CD4-positive, alpha-beta T cell (primary cell): ENCODE results near the gene PPCDC. TPM values are rescaled to one million over a fixed set of nuclear protein-coding genes. Genes with fewer than 3 reads are reported as not detected.

ENCODE experiments used
- ATAC-seq: fragments of 200-7000 bp; cut with Tn5 transposase; one replicate; pipeline ENCODE4 v1.10.0; 2022; ENCODE audit warnings: mild to moderate bottlenecking; ENCODE audit not compliant: poor library complexity
- CTCF ChIA-PET: fragments of 350-600 bp; sonication (Branson Sonifier 250); formaldehyde crosslinking; loops from one replicate; lab custom pipeline; 2021; ENCODE audit warnings: antibody characterized with exemption, inconsistent platforms; lab: Charles Lee
- POLR2A ChIA-PET: fragments of 350-600 bp; sonication (Branson Sonifier 250); formaldehyde crosslinking; loops from one replicate; lab custom pipeline; 2021; ENCODE audit warnings: antibody characterized with exemption, inconsistent platforms; lab: Charles Lee
- DNase-seq, 14 experiments: peaks; one replicate each; pipeline ENCODE4 v3.0.0-alpha.2; 2013 to 2020; ENCODE audit warnings: mixed read lengths in 2 of 14
- H3K27ac ChIP-seq, 2 donors: one replicate each; pipeline versions ENCODE4 v1.5.1 to v1.7.0; 2013; ENCODE audit warnings: low read length in 2 of 2, low read depth in 1 of 2, mild to moderate bottlenecking in 1 of 2
- H3K27me3 ChIP-seq, 2 experiments: 1 replicate in 1 of 2; 2 replicates in 1 of 2; pipeline versions ENCODE4 v1.6.1 to v1.7.0; 2013; ENCODE audit warnings: low read length in 2 of 2, control low read depth in 1 of 2, mild to moderate bottlenecking in 1 of 2, moderate library complexity in 1 of 2; ENCODE audit not compliant: insufficient read depth in 2 of 2, control insufficient read depth in 1 of 2
- H3K36me3 ChIP-seq: one replicate; pipeline ENCODE4 v1.6.1; 2013; ENCODE audit warnings: low read length, control low read depth; ENCODE audit not compliant: insufficient read depth
- H3K4me1 ChIP-seq: one replicate; pipeline ENCODE4 v1.6.1; 2013; ENCODE audit warnings: low read length, control low read depth; ENCODE audit not compliant: insufficient read depth
- H3K4me3 ChIP-seq: one replicate; pipeline ENCODE4 v1.5.1; 2013; ENCODE audit warnings: mild to moderate bottlenecking, low read length, moderate library complexity
- H3K9me3 ChIP-seq, 2 experiments: 1 replicate in 1 of 2; 2 replicates in 1 of 2; pipeline versions ENCODE4 v1.6.1 to v1.7.0; 2013; ENCODE audit warnings: low read length in 2 of 2, mild to moderate bottlenecking in 2 of 2, control low read depth in 1 of 2, moderate library complexity in 1 of 2; ENCODE audit not compliant: control insufficient read depth in 1 of 2, insufficient read depth in 1 of 2
- H3K27ac Mint-ChIP-seq: one replicate; pipeline ENCODE4 v1.8.0; 2020; ENCODE audit warnings: mixed read lengths
- H3K27me3 Mint-ChIP-seq: one replicate; pipeline ENCODE4 v1.8.0; 2021; ENCODE audit warnings: mixed read lengths
- H3K36me3 Mint-ChIP-seq: one replicate; pipeline ENCODE4 v1.8.0; 2021; ENCODE audit warnings: low read depth, mixed read lengths
- H3K4me1 Mint-ChIP-seq: one replicate; pipeline ENCODE4 v1.8.0; 2021; ENCODE audit warnings: low read depth, mixed read lengths
- H3K4me3 Mint-ChIP-seq: one replicate; pipeline ENCODE4 v1.8.0; 2020; ENCODE audit warnings: mild to moderate bottlenecking, mixed read lengths
- H3K9me3 Mint-ChIP-seq: one replicate; pipeline ENCODE4 v1.8.0; 2020; ENCODE audit warnings: mixed read lengths
- CTCF ChIP-seq: fragments of 200-600 bp; IDR thresholded peaks from one replicate; pipeline ENCODE4 v1.8.0; 2022; ENCODE audit warnings: antibody characterized with exemption, mild to moderate bottlenecking
- intact Hi-C, 2 experiments: fragments of 100-400 bp; cut with DNase I in 1 of 2; cut with micrococcal nuclease in 1 of 2; formaldehyde crosslinking; loops; one replicate each; pipeline versions ENCODE4 v1.15.1 to v1.9.0; 2023 to 2025; cut with DNase I, micrococcal nuclease
- total RNA-seq, 174 experiments: library from RNA in 2 of 174; stranded (reverse) in 2 of 174; gene quantifications; one replicate each; pipeline ENCODE4 v1.2.3 and lab custom pipeline; 2021 to 2026

Gene PPCDC
- total RNA-seq, 2 experiments from 2014 or later = 5.5 to 5.8 TPM

DNA sequence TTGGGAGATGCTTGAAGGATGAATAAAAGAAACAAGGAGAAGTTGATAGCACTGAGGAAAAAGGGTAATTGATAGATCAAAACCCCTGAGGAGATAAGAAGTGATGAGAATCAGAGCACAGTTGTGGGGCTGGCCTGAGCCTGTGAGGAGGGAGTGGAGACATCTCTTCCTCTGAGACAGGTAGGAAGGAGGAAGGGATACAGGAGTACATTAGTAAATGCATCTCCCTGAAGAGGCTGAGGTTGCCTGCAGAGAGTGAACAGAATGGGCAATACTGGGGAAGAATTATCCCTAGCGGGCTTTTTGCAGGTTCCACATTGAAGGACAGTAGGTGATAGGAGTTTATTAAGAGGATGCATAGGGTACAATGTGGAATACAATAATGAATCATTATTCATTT is 45.3 kb upstream of the PPCDC start:
- ChIA-PET CTCF (no interaction called here), POLR2A (no interaction called here)
- no peak for ATAC-seq
- no peak overlapping the region for H3K27ac Mint-ChIP-seq
- Histone ChIP-seq H3K4me3 (no peak overlapping the region), H3K4me1 (no peaks in the 10 kb centered on the region), H3K36me3 (no peaks in the 10 kb centered on the region), H3K27ac (no peak overlapping the region), H3K9me3 (no peaks in the 10 kb centered on the region), H3K27me3 (peaks cover 4 to 6% of the 10 kb centered on the region in 2 experiments)
- H3K9me3 Mint-ChIP-seq = no peaks in the 10 kb centered on the region
- TF ChIP-seq CTCF = no peak
- H3K4me1 Mint-ChIP-seq = no peaks in the 10 kb centered on the region
- intact Hi-C loops = no loop called here
- no peak for DNase-seq
- peaks cover under 1% of the 10 kb centered on the region for H3K27me3 Mint-ChIP-seq
- H3K4me3 Mint-ChIP-seq = no peak overlapping the region
- no peaks in the 10 kb centered on the region for H3K36me3 Mint-ChIP-seq

GRCh38 chr15:74978503-74978902 is 44.9 kb upstream of the PPCDC start:
- Histone ChIP-seq H3K36me3 (no peaks in the 10 kb centered on the region), H3K27me3 (peaks cover 2 to 4% of the 10 kb centered on the region in 2 experiments), H3K4me1 (no peaks in the 10 kb centered on the region), H3K4me3 (no peak overlapping the region), H3K9me3 (no peaks in the 10 kb centered on the region), H3K27ac (no peak overlapping the region)
- H3K27me3 Mint-ChIP-seq = peaks cover under 1% of the 10 kb centered on the region
- no peak overlapping the region for H3K27ac Mint-ChIP-seq
- no peak overlapping the region for H3K4me3 Mint-ChIP-seq
- no peaks in the 10 kb centered on the region for H3K9me3 Mint-ChIP-seq
- POLR2A ChIA-PET = no interaction called here
- DNase-seq (peak in 6 of 14 experiments; percentile 26 to 48 (median 38)), ATAC-seq (no peak)
- intact Hi-C loops = no loop called here
- H3K4me1 Mint-ChIP-seq = no peaks in the 10 kb centered on the region
- CTCF ChIA-PET = interaction anchor here (0.9 kb wide), 1 partner anchor 17 kb away, joined by 3 read pairs; the partner anchor contains the start of gene SCAMP5
- H3K36me3 Mint-ChIP-seq = no peaks in the 10 kb centered on the region
- no peak for TF ChIP-seq CTCF

- Histone ChIP-seq H3K36me3 (no peaks in the 10 kb centered on the region), H3K4me3 (no peak overlapping the region), H3K27ac (no peak overlapping the region), H3K4me1 (no peaks in the 10 kb centered on the region), H3K27me3 (no peaks in the 10 kb centered on the region), H3K9me3 (no peaks in the 10 kb centered on the region)
- Mint-ChIP-seq H3K4me3 (no peak overlapping the region), H3K27ac (no peak overlapping the region), H3K4me1 (no peaks in the 10 kb centered on the region), H3K9me3 (no peaks in the 10 kb centered on the region), H3K27me3 (peaks cover 8% of the 10 kb centered on the region), H3K36me3 (no peaks in the 10 kb centered on the region)
- ATAC-seq (no peak), DNase-seq (no peak)
- POLR2A ChIA-PET = no interaction called here
- TF ChIP-seq CTCF = no peak
- intact Hi-C loops = no loop called here
- CTCF ChIA-PET = interaction anchor here (1.0 kb wide), 1 partner anchor 343 kb away, joined by 3 read pairs; no protein-coding TSS in a partner anchor
Measured at GRCh38 chr15:74982183-74982582, 41.2 kb upstream of the PPCDC start.
